Stomach (tissue), 4 donors: ENCODE results near the gene CD40.

Experiments used
- EP300 ChIP-seq: sonication (generic); formaldehyde crosslinking; IDR thresholded peaks from one replicate; pipeline ENCODE4 v1.6.1; 2017; ENCODE audit warnings: antibody characterized with exemption
- POLR2AphosphoS5 ChIP-seq, 3 donors: sonication (generic); formaldehyde crosslinking; IDR thresholded peaks; one replicate each; pipeline ENCODE4 v1.6.1; 2016; ENCODE audit warnings: antibody characterized with exemption in 3 of 3
- TF ChIP-seq, protein P1 (sequence below), 7 experiments: fragments of 450-650 bp in 4 of 7; fragments of 200-600 bp in 3 of 7; sonication (generic) in 3 of 7; IDR thresholded peaks; one replicate each; pipeline ENCODE4 v1.5.1; 2016 to 2019; ENCODE audit warnings: antibody characterized with exemption in 7 of 7, control low read depth in 2 of 7, mild to moderate bottlenecking in 1 of 7

DNA sequence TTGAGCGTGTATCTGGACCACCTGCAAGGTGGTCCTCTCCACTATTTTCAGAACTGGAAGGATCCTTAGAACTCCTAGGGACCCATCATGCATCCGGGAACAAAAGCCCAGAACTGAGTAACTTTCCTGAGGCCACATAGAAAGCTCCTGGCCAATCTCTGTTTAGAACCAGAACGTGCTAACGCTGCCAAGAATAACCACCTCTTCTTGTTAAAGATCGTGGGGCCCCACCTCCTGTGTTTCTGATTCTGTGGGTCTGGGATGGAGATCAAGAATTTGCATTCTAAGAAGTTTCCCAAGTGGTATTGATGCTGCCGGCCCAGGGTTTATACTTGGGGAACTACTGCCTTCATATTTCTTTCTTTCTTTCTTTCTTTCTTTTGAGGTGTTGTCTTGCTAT lies 13.3 kb downstream of the CD40 start:
- TF ChIP-seq, protein P1, sequence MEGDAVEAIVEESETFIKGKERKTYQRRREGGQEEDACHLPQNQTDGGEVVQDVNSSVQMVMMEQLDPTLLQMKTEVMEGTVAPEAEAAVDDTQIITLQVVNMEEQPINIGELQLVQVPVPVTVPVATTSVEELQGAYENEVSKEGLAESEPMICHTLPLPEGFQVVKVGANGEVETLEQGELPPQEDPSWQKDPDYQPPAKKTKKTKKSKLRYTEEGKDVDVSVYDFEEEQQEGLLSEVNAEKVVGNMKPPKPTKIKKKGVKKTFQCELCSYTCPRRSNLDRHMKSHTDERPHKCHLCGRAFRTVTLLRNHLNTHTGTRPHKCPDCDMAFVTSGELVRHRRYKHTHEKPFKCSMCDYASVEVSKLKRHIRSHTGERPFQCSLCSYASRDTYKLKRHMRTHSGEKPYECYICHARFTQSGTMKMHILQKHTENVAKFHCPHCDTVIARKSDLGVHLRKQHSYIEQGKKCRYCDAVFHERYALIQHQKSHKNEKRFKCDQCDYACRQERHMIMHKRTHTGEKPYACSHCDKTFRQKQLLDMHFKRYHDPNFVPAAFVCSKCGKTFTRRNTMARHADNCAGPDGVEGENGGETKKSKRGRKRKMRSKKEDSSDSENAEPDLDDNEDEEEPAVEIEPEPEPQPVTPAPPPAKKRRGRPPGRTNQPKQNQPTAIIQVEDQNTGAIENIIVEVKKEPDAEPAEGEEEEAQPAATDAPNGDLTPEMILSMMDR (IDR thresholded peaks at IDR 0.05): no peak
- TF ChIP-seq POLR2AphosphoS5 (IDR thresholded peaks at IDR 0.05): no peak
- TF ChIP-seq EP300: no peak
